Measurements from ENCODE around the gene CCDC12. TPM values are rescaled to one million over a fixed set of nuclear protein-coding genes. Genes with fewer than 3 reads are reported as not detected.
A peak's percentile ranks its signal among the peaks of the same experiment; 100 is the strongest.

The CCDC12 gene
- total RNA-seq, 1 donor from 2014 or later: 50.0 TPM

DNA sequence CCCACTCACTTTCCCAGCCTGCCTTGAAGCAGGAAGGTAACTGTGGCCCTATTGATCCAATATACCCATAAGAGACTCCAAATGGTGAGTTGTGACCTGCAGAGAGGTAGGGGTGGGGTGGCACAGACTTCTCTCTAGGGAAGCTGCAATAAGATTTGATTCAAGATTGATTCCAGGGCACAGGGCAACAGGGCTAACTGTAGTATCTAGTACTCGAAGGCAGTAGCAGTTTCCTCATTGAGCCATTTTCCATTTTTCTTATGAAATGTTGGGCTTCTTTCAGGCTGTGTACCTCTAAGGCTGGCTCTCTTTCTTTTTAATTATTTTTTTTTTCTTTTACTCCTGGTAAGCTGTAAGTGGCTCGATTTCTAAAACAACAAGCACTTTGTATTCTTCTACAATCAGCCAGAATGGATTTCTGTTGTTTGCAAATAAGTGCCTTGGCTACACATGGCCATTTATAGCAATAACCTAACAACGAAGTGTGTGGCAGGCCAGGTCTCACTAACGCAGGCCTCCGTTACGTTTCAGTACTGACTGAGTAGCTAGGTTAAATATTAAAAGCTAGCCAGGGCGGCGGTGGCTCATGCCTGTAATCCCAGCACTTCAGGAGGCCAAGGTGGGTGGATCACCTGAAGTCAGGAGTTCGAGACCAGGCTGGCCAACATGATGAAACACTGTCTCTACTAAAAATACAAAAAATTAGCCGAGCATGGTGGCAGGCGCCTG, 19.3 kb downstream of the CCDC12 start:
- DNase-seq (ENCODE audit: low spot score): no peak

DNA sequence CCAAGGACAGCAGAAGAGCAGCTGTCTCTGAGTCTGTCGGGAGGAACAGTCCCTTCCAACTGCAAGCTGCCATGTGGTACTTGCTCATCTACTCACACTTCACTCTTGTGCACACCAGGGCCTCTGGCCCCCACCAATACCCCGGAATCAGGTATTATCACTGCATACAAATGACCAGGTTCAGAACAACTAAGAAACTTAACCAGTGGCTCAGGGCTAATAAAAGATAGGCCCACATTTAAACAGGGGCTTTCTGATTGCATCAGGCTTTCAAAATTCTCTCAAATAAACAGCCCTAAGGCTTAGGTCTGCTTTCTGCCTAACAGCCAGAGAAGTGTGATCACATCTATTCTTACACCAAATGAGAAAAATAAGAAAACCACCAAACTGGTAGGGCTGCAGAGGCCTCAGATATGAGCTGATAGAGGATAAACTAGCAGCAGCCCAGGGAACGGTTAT, 20.7 kb downstream of the CCDC12 start:
- DNase-seq (ENCODE audit: low spot score): no peak

DNA sequence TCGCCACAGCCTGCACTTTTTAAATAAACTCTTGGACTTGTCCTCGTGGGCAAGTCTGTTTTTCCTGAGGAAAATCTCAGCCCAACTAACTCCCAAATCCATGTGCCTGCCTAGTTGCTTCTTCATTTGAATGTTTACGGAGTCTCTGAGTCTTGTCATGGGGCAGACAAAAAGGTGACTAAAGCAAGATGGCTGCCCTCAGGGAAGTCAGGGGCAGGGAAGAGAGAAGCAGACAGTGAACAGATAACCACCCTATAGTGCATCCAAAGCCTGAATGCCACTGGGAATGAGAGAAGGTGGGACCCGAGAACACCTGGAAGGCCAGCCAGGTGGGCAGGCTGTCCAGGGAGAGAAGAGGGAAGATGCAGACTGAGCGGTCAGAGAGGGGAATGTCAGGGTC, 21.4 kb downstream of the CCDC12 start:
- DNase-seq (ENCODE audit: low spot score): no peak

DNA sequence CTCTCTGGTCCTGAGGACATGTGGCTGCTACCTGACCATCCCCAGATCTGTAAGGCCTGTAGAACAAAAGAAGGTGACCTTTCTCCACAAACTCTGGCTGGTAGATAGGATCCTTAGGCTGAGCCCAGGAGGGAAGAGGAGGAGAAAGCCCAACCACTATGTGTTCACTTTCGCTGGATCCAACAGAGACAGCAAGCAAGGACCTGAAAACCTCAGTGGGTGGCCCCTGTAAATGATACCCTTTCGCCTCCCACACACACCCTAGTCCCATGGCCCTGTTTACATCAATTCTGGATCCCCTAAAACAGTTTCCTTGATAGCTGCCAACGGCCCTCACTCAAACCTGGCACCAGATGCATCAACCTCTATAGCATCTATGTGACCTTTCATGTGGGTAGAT, 22.4 kb downstream of the CCDC12 start:
- DNase-seq (ENCODE audit: low spot score): no peak

DNA sequence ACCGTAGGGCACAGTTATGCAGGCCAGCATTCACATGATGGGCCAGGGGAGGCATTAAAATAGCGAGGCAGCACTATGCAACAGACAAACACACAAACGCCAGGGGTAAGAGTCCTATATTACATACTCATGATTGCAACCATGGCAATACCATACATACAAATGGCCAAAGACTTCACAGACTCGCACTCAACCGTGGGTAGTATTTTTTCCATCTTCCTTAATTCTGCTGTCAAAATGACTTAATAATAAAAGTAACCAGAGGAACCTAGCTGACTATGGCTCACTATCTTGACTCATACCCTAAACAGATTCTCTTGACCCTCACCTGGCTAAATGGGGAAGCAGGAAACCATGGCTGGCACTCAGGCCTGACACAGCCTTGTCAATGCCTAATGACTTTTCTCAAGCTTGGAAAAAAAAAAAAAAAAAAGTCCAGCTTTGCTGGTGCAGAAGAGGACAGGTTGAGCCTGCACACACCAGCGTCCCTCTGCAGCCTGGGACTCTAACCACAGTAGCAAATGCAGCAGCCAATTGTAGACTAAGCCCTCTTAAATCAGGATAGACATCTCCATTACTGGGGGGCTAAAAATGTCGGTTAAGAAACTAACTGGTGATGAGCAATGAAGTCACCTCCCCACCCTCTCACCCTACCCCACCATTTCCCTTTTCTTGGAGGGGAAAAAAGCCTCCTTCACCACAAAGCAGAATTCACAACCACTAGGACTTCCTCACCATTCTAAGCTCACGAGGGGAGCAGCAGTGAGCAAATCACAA, 23.1 kb downstream of the CCDC12 start:
- no peak for DNase-seq (ENCODE audit: low spot score)

DNA sequence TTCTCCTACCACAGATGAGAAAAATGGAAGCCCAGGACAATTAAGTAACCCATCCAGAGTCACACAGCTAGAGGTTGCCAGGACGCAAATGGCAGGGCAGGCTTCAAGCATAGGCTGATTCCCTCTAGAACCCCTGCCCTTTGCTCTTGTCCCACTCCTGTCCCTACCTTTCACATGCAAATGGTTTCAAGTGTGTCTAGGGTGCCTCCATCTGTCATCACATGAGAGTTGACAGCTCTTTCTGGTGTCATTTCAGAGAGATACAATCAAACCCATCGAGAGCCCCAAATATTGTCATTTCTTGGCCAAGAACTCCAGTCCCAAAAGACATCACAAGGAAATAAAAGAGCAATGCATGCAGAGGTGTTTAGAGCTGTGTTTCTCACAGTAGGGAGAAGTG, 23.7 kb downstream of the CCDC12 start:
- DNase-seq (ENCODE audit: low spot score): no peak

DNA sequence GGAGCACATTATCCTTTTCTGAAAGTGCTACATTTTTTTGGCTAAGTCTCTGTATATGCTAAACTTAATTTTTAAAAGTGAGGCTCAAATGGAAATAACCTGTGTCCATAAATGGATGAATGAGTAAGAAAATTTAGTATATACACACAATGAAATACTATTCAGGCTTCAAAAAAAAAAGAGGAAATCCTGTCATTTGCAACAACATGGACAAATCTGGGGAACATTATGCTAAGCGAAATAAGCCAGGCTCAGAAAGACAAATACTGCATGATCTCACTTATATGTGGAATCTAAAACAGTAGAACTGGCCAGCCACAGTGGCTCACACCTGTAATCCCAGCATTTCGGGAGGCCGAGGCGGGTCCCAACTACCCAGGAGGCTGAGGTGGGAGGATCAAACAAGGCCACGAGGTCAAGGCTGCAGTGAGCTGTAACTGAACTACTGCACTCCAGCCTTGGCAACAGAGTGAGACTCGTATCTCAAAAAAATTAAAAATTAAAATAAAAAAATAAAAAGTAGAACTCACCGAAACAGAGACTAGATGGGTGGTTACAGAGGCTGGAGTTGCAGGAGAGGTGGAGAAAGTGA, 25.8 kb downstream of the CCDC12 start:
- no peak for DNase-seq (ENCODE audit: low spot score)

DNA sequence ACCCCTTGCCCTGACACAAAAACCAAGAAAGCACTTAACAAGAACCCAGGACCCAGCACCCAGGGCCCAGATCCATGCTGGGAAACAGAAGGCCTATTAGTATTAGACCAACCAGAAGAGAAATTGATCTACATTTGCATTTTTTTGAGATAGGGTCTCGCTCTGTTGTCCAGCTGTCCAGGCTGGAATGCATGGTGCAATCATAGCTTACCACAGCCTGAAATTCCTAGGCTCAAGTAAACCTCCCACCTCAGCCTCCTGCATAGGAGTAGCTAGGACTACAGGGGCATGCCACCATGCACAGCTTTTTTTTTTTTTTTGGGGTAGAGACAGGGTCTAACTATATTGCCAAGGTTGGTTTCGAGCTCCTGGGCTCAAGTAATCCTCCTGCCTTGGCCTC, 26.4 kb downstream of the CCDC12 start:
- DNase-seq (ENCODE audit: low spot score): no peak

DNA sequence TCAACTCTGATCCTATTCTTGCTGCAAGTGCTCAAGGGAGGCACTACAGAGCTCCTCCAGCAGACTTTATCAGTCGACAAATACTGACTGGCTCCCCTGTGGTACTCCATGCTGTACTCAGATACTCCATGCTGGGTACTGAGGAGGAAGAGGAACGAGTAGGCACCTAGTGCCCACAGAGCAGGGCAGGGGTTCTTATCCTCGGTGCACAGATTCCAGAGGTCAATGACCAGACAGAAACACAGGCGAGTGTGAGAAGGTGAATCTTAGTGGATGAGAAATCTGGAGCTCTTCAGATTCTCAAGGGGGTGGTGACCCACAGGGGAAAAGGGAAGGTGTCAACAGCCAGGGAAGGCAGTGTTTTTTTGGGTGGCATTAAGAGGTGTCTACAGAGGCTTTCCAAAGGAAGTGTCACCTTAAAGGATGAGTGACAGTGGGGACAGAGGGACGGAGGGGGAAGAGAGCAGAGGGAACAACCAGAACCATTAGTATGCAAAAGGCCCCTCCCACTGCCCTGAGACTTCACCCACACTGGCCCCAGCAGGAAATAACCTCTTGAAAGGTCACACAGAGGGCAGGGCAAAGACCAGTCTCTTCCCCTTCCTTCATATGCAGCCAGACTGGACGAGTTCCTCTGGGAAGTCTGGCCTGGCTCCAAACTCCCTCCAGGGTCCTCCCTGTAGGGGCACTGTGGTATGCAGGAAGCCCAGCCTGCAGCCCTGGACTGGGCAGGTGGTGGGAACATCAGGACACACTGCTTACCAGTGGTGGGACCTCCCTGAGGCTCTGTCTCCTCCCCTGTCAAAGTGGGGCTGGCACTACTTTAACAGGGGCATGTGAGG, 27.5 kb downstream of the CCDC12 start:
- DNase-seq (ENCODE audit: low spot score): no peak

DNA sequence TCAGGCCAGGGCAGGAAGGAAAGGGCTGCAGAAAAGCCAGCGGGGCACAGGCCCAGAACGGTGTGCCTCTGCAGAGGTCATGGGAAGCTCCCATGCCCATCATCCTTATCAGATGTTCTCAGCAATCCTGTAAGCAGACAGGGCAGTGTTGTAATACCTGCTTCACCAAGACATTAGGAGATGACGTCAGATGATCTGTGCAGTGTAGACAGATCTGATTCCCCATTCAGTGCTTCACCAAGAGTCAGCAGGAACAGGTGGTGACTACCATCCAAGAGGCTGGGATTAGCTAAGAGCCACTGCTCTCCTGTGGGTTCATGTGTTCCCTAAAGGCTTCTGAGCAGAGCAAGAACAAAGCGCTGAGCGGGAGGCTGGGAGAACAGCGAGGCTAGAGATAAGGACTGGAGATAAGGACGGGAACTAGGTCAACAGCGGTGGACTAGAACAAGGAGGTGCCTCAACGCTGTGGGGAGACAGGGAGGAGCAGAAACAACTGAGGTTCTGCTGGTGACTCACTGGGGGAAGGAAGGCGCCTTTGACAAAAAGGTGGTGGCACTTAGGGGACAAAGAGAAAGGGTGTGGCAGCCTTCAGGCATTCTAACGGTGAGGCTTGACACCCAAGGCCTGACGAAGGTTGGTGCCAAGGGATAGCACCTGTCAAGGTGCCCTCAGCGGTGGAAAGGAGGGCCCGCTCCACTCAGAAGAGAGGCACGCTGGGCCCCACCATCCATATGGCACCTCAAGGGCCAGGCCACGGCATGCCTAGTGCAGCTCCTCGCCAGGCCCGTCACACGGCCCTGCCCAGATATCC, 28.4 kb downstream of the CCDC12 start:
- DNase-seq (ENCODE audit: low spot score): peak; percentile 89

DNA sequence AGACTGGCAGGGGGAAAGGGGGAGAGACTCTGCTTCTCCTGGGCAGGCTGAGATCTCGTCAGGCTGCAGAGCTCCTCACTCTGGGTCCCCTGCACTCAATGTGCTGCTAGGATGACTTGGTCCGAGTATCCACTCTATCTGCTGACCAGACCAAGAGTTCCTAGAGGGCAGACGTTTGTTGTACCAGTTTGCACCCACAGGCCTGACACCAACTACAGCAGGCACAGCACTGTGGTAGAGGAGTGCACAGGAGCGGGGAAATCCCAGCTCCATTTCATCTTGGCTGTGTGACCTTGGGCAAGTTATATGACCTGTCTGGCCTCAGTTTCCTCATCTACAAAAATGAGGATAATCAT, 29.0 kb downstream of the CCDC12 start:
- DNase-seq (ENCODE audit: low spot score): no peak

DNA sequence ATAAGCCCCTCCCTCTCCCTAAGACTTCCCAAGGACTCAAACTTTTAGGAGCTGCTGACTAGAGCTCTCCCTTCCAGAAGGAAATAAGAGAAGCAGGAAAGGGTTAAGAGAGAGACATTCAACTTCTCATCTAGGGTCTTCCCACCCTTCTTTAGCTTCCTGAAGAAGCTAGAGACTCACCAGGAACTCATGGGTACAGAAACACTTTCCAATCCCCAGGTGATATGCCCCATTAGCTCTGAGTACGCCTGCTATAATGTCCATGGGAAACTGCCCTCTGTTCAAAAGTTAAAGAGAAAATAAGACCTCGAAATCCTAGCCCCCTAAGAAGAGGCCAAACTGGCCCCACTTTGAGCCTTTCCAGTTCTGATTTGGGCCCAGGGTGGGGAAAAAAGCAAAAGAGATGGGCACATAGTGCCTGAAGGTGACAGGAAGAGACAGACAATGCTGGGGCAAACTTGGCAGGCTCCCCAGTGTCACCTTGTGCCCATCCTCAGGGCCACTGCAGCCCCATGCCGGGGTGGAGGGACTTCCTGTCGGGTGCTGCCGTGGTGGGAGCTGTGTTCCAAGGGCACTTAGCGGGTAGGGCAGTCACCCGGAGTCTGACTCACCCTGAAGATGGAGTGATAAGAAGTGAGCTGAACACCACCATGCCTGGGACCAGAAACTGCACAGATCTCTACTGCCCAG, 29.5 kb downstream of the CCDC12 start:
- peak; percentile 49 for DNase-seq (ENCODE audit: low spot score)

DNA sequence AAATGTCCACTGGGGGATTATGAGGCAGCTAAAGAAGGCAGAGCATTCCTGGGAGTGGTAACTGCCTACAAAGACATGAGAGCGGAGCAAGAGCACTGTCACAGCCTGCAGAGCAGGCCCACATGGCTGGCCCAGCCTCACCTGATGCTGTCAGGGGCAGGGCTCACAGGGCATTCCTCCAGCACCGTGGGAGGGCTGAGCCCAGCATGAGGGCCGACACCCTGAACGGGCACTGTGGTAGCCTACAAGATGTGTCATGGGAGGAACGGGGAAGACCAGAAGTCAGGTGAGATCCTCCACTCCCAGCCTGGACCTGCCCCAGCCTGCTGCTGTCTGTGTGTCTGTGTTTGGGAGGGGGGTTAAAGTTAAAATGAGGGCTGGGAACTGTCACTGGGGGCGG, 30.1 kb downstream of the CCDC12 start:
- peak; percentile 66 for DNase-seq (ENCODE audit: low spot score)

DNA sequence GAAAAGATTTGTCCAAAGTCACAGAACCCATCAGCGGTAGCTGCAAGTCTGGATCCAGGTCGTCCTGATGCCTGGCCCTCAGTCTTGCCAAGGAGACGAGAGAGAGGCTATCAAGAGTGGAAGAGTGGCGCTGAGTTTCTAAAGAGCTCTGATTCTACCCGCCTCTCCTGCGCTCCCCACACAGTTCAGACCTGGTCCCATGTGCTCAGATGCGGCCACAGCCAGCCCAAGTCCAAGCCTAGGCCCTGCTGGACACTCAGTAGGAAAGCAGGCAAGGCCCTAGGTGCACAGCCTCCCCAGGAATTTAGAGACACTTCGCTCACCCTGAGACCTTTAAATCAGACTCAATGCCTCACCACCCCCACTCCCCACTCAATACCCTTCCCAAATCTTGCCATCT, 32.4 kb downstream of the CCDC12 start:
- DNase-seq (ENCODE audit: low spot score): no peak

DNA sequence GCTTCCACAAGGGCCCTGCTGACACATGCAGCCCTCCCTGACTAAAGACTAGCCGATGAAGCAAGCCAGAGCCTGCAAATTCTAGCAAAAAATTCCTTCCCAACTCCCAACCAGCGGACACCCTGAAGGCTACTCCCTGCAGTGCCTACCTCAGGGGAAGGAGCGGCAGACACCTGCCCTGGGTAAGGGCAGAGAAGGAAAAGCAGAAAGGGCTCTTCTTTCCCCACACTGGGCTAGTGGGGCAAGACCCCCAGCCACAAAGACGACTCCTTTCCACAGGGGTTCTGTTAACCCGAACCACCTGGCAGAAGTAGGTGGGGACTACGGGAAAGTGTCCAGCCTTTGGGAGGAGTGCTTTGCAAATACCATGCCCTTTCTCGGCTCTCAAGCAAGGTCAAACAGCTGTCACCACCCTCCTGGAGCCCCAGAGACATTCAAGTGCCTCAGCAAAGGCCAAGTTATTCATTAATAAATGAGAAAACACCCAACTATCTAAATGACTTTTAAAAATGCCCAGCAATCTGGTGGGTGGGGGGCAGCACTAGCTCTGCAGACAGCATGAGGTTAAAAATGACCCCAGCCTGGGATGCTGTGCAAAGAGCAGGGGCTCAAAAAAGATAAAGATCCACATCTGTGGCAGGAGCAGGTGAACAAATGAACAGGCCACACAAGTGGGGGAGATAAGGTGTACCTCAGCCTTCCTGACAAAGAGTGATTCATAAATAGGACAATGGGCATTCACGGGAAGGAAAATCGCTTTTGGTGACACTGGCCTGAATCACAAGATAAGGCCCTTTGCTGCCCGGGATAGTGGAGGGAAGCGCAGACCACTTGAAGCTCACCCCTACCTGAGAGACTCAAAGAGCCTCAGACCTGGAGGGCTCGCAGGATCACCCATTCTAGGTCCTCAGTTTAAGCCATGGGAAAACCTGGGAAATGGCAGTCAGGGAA, 33.0 kb downstream of the CCDC12 start:
- peak; percentile 70 for DNase-seq (ENCODE audit: low spot score)

DNA sequence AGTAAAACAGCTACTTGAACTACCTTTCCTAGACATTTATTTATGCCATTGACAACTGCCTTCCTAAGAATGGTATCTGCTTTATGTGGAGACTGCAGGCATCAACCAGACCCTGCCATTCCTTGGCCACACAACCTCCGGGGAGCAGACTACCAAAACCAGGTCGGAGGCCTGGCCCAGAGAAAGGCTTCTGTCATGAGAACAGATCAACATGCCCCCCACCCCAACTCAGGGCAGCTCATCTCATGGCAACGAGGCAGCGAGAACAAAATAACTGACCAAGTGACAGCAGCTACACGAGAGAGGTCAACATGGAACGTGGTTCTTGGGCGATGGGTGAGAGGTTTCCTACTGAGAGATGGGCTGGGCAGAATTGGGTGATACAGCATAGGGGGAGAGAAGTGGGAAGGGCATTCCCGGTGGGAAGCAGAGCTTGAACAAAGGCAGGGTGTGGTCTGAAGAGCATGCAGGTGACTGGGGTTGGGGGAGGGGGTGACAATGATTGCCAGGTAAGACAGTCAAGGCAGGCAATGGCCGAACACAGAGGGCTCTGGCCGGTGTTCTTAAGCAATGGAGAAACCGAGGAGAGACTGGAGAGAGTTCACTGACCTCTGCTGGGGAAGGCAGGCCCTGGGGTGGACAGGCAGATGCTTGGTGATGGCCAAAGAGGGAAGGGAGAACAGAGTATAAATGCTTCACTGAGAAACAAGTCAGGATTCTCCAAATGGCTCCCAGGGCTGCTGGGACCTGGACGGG, 33.9 kb downstream of the CCDC12 start:
- DNase-seq (ENCODE audit: low spot score): no peak

DNA sequence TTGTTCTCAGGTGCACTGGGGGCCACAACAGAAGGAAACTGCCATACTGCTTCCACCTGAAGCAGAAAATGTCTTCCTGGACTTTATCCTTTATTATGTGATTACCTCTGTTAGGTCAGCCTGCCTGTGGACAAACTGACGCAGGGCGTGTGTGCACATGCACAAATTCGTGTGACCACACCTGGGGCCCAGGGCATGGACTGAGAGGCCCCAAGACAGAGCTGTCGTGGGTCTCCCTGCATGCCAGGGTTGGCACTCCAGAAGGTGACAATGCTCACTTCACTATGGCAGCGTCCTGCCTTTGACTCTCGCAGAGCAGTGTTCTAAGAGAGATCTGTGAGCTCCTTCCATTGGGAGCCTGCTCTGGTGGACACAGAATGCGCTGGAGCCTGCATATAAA, 34.5 kb downstream of the CCDC12 start:
- DNase-seq (ENCODE audit: low spot score): no peak

DNA sequence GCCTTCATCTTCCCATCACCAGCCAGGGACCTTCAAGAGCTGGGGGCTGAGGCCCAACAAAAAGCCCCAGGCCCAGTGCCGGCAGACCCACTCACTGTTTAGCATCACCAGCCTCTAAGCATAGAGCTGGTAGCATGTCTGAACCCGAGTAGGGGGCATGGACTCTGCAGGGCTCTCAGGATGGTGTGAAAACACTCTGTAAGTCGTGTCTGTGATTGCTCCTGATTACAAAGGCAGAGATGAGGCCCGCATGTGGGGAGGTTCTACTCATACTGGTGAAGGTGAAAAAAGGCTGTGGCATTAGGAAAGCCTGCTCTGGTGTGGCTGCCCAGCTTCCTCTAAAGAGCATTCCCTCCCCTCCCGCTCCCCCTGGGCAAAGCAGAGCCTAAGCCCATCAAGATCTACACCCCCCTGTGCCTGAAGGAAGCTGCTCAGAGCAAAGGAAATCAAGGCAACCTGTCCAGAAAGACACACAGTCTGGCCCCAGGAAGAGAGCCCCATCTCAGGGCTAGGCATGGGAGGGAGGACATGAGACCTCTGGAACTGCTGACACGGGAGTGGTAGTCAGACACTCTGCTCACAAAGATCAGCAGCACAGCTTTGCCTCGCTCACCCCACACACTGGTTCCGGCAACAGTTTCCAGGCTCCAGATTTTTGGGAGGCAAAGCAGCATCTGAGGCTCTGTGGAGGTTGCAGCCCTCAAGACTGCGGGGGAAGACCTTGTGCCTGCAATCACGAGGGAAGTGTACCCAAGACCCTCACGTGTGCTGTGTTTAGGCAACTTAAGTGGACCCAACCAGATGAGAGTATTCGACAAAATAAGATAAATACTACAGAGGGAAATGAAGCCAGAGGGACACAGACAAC, 36.7 kb downstream of the CCDC12 start:
- no peak for DNase-seq (ENCODE audit: low spot score)
